ENCODE results near the gene SLC36A2. TPM values are rescaled to one million over a fixed set of nuclear protein-coding genes. Genes with fewer than 3 reads are reported as not detected.

SLC36A2 gene
- total RNA-seq, 2 experiments from 2014 or later, result not detected

GRCh38 chr5:151296974-151297373 is 50.4 kb downstream of the SLC36A2 start:
- CTCF ChIA-PET, result interaction anchor here (1.3 kb wide), 1 partner anchor 14 kb away, joined by 3 read pairs; no protein-coding TSS in a partner anchor

GRCh38 chr5:151296478-151296830 is 50.9 kb downstream of the SLC36A2 start:
- no peak overlapping the region for H3K27ac Mint-ChIP-seq
- POLR2A ChIA-PET, result no interaction called here
- no peak for TF ChIP-seq CTCF (IDR thresholded peaks at IDR 0.05)
- no peaks in the 10 kb centered on the region for H3K4me1 Mint-ChIP-seq (ENCODE audit: low read depth)
- CTCF ChIA-PET, result no interaction called here
- no peaks in the 10 kb centered on the region for H3K9me3 Mint-ChIP-seq
- no peaks in the 10 kb centered on the region for H3K36me3 Mint-ChIP-seq (ENCODE audit: low read depth)
- no peak for ATAC-seq
- H3K4me3 Mint-ChIP-seq, result no peak overlapping the region
- intact Hi-C loops (cut with micrococcal nuclease), result no loop called here
- no peak for DNase-seq
- peaks cover 2% of the 10 kb centered on the region for H3K27me3 Mint-ChIP-seq

More at GRCh38 chr5:151296974-151297373, 50.4 kb downstream of the SLC36A2 start:
- Mint-ChIP-seq H3K9me3 (no peaks in the 10 kb centered on the region), H3K36me3 (ENCODE audit: low read depth) (no peaks in the 10 kb centered on the region), H3K4me1 (ENCODE audit: low read depth) (no peaks in the 10 kb centered on the region), H3K4me3 (no peak overlapping the region), H3K27me3 (peaks cover 3% of the 10 kb centered on the region), H3K27ac (no peak overlapping the region)
- no peak for DNase-seq
- intact Hi-C loops (cut with micrococcal nuclease), result no loop called here
- TF ChIP-seq CTCF (IDR thresholded peaks at IDR 0.05), result no peak
- POLR2A ChIA-PET, result no interaction called here
- no peak for ATAC-seq

GRCh38 chr5:151295791-151296477 is 51.4 kb downstream of the SLC36A2 start:
- TF ChIP-seq CTCF (IDR thresholded peaks at IDR 0.05), result no peak
- H3K4me3 Mint-ChIP-seq, result no peak overlapping the region

GRCh38 chr5:151295138-151295537 is 52.2 kb downstream of the SLC36A2 start:
- no peak overlapping the region for H3K4me3 Mint-ChIP-seq
- ChIA-PET POLR2A (no interaction called here), CTCF (no interaction called here)
- H3K4me1 Mint-ChIP-seq (ENCODE audit: low read depth), result no peaks in the 10 kb centered on the region
- TF ChIP-seq CTCF (IDR thresholded peaks at IDR 0.05), result no peak
- intact Hi-C loops (cut with micrococcal nuclease), result no loop called here
- peaks cover 2% of the 10 kb centered on the region for H3K27me3 Mint-ChIP-seq
- no peaks in the 10 kb centered on the region for H3K36me3 Mint-ChIP-seq (ENCODE audit: low read depth)
- DNase-seq, result no peak
- no peaks in the 10 kb centered on the region for H3K9me3 Mint-ChIP-seq
- no peak overlapping the region for H3K27ac Mint-ChIP-seq
- no peak for ATAC-seq

More at GRCh38 chr5:151295791-151296477, 51.4 kb downstream of the SLC36A2 start:
- ChIA-PET CTCF (no interaction called here), POLR2A (no interaction called here)
- ATAC-seq (no peak), DNase-seq (no peak)
- H3K36me3 Mint-ChIP-seq (ENCODE audit: low read depth), result no peaks in the 10 kb centered on the region
- H3K4me1 Mint-ChIP-seq (ENCODE audit: low read depth), result no peaks in the 10 kb centered on the region
- no peak overlapping the region for H3K27ac Mint-ChIP-seq
- H3K9me3 Mint-ChIP-seq, result no peaks in the 10 kb centered on the region
- H3K27me3 Mint-ChIP-seq, result peaks cover 2% of the 10 kb centered on the region
- intact Hi-C loops (cut with micrococcal nuclease), result no loop called here

GRCh38 chr5:151293624-151294023 is 53.7 kb downstream of the SLC36A2 start:
- ChIA-PET POLR2A (no interaction called here), CTCF (no interaction called here)
- Mint-ChIP-seq H3K4me3 (no peak overlapping the region), H3K27me3 (peaks cover 2% of the 10 kb centered on the region), H3K9me3 (no peaks in the 10 kb centered on the region), H3K4me1 (ENCODE audit: low read depth) (no peaks in the 10 kb centered on the region), H3K36me3 (ENCODE audit: low read depth) (no peaks in the 10 kb centered on the region), H3K27ac (no peak overlapping the region)
- intact Hi-C loops (cut with micrococcal nuclease), result no loop called here
- TF ChIP-seq CTCF (IDR thresholded peaks at IDR 0.05), result no peak
- ATAC-seq, result no peak
- no peak for DNase-seq

All from activated CD8-positive, alpha-beta T cell treated with anti-CD3 and anti-CD28 coated beads for 36 hours (primary cell).